ENCODE measurements around the gene ERBB2. TPM values are rescaled to one million over a fixed set of nuclear protein-coding genes. Genes with fewer than 3 reads are reported as not detected.

ERBB2 gene
- total RNA-seq, 1 donor from 2014 or later: 66.2 TPM

GRCh38 chr17:39738983-39739884 is 39.4 kb downstream of the ERBB2 start:
- Mint-ChIP-seq H3K36me3 (ENCODE audit: unreplicated experiment) (no peaks in the 10 kb centered on the region), H3K4me1 (ENCODE audit: unreplicated experiment) (peaks cover 27% of the 10 kb centered on the region), H3K9me3 (ENCODE audit: unreplicated experiment) (no peaks in the 10 kb centered on the region), H3K27me3 (ENCODE audit: unreplicated experiment) (peaks cover 5% of the 10 kb centered on the region), H3K27ac (ENCODE audit: unreplicated experiment) (no peak overlapping the region), H3K4me3 (ENCODE audit: unreplicated experiment) (peak overlapping the region; percentile 56)
- no peak for DNase-seq (ENCODE audit: extremely low spot score, unreplicated experiment)
- TF ChIP-seq CTCF (IDR thresholded peaks at IDR 0.05): no peak

GRCh38 chr17:39739885-39740356 is 40.1 kb downstream of the ERBB2 start:
- H3K9me3 Mint-ChIP-seq (ENCODE audit: unreplicated experiment): no peaks in the 10 kb centered on the region
- TF ChIP-seq CTCF (IDR thresholded peaks at IDR 0.05): no peak
- no peaks in the 10 kb centered on the region for H3K36me3 Mint-ChIP-seq (ENCODE audit: unreplicated experiment)
- H3K4me3 Mint-ChIP-seq (ENCODE audit: unreplicated experiment): peak overlapping the region; percentile 35
- peaks cover 5% of the 10 kb centered on the region for H3K27me3 Mint-ChIP-seq (ENCODE audit: unreplicated experiment)
- H3K27ac Mint-ChIP-seq (ENCODE audit: unreplicated experiment): peak overlapping the region; percentile 28
- no peak for DNase-seq (ENCODE audit: extremely low spot score, unreplicated experiment)
- H3K4me1 Mint-ChIP-seq (ENCODE audit: unreplicated experiment): peaks cover 27% of the 10 kb centered on the region

GRCh38 chr17:39740357-39741111 is 40.7 kb downstream of the ERBB2 start:
- no peaks in the 10 kb centered on the region for H3K36me3 Mint-ChIP-seq (ENCODE audit: unreplicated experiment)
- H3K27ac Mint-ChIP-seq (ENCODE audit: unreplicated experiment): peak overlapping the region; percentile 28
- peaks cover 5% of the 10 kb centered on the region for H3K27me3 Mint-ChIP-seq (ENCODE audit: unreplicated experiment)
- no peaks in the 10 kb centered on the region for H3K9me3 Mint-ChIP-seq (ENCODE audit: unreplicated experiment)
- no peak for DNase-seq (ENCODE audit: extremely low spot score, unreplicated experiment)
- peak overlapping the region; percentile 35 for H3K4me3 Mint-ChIP-seq (ENCODE audit: unreplicated experiment)
- no peak for TF ChIP-seq CTCF (IDR thresholded peaks at IDR 0.05)
- peaks cover 27% of the 10 kb centered on the region for H3K4me1 Mint-ChIP-seq (ENCODE audit: unreplicated experiment)

GRCh38 chr17:39742126-39742855 is 42.4 kb downstream of the ERBB2 start:
- Mint-ChIP-seq H3K4me1 (ENCODE audit: unreplicated experiment) (peaks cover 27% of the 10 kb centered on the region), H3K9me3 (ENCODE audit: unreplicated experiment) (no peaks in the 10 kb centered on the region), H3K4me3 (ENCODE audit: unreplicated experiment) (no peak overlapping the region), H3K27ac (ENCODE audit: unreplicated experiment) (no peak overlapping the region), H3K27me3 (ENCODE audit: unreplicated experiment) (peaks cover 2% of the 10 kb centered on the region), H3K36me3 (ENCODE audit: unreplicated experiment) (no peaks in the 10 kb centered on the region)
- no peak for TF ChIP-seq CTCF (IDR thresholded peaks at IDR 0.05)
- no peak for DNase-seq (ENCODE audit: extremely low spot score, unreplicated experiment)
